Adrenal gland (tissue), 12 donors: ENCODE results near the gene ANO10. TPM values are rescaled to one million over a fixed set of nuclear protein-coding genes. Genes with fewer than 3 reads are reported as not detected.

Source experiments
- DNase-seq, 7 donors: peaks; one replicate each; pipeline ENCODE4 v3.0.0-alpha.2; 2019 to 2020
- H3K27ac ChIP-seq, 5 donors: fragments of 200-600 bp; sonication (generic) in 4 of 5; 1 replicate in 3 of 5; 2 replicates in 2 of 5; pipeline versions ENCODE4 v1.5.1 to v1.8.0; 2016 to 2020; ENCODE audit warnings: mild to moderate bottlenecking in 1 of 5
- H3K27me3 ChIP-seq: fragments of 200-600 bp; 2 replicates; pipeline ENCODE4 v1.8.0; 2021
- H3K36me3 ChIP-seq, 2 donors: fragments of 200-600 bp; replicated peaks in 1 of 2; 1 replicate in 1 of 2; 2 replicates in 1 of 2; pipeline versions ENCODE4 v1.5.1 to v1.8.0; 2018 to 2022
- H3K4me1 ChIP-seq, 2 donors: fragments of 200-600 bp; replicated peaks in 1 of 2; 1 replicate in 1 of 2; 2 replicates in 1 of 2; pipeline versions ENCODE4 v1.5.1 to v1.8.0; 2018 to 2021
- H3K4me3 ChIP-seq, 4 donors: fragments of 200-600 bp; sonication (generic) in 3 of 4; one replicate each; pipeline ENCODE4 v1.5.1; 2016 to 2018
- H3K9me3 ChIP-seq, 3 donors: fragments of 200-600 bp; sonication (generic) in 1 of 3; replicated peaks in 1 of 3; 1 replicate in 2 of 3; 2 replicates in 1 of 3; pipeline versions ENCODE4 v1.5.1 to v1.8.0; 2016 to 2021
- POLR2A ChIP-seq, 2 donors: fragments of 450-650 bp; IDR thresholded peaks; one replicate each; pipeline ENCODE4 v1.6.1; 2017; ENCODE audit warnings: antibody characterized with exemption in 2 of 2, mild to moderate bottlenecking in 2 of 2, moderate library complexity in 1 of 2
- WGBS, 4 donors: extraction: QIAGEN DNeasy Blood & Tissue Kit in 2 of 4; methylation state at CpG; one replicate each; pipeline versions ENCODE4 v1.1.5 to v1.1.7; 2013 to 2017; 5-methylcytosine and 5-hydroxymethylcytosine counted together
- intact Hi-C, 2 donors: fragments of 100-400 bp; cut with DNase I; formaldehyde crosslinking; loops; one replicate each; pipeline versions ENCODE4 v1.14.1 to v1.15.0; 2022 to 2023
- polyA plus RNA-seq, 3 donors: library from polyadenylated mRNA; stranded (reverse); fragments of 200-250 nt in 2 of 3; fragments of 350-450 nt in 1 of 3; fragmentation: Illumina TruSeq in 1 of 3; extraction: RNeasy Lipid Tissue Mini Kit (QIAGEN cat#74804) in 1 of 3; gene quantifications; one replicate each; pipeline ENCODE4 v1.2.3, GENCODE V29; 2013 to 2014
- total RNA-seq, 9 donors: library from RNA; depleted of rRNA in 4 of 9; stranded (reverse); fragments of >200 nt in 4 of 9; fragments of 120-200 nt in 1 of 9; fragmentation: NEBNext Ultra II Directional in 1 of 9; extraction: Animal tissue kit (Norgen Biotek cat#: 25700) in 1 of 9; gene quantifications; one replicate each; pipeline versions ENCODE4 v1.1.0 to v1.2.4, GENCODE V29; 2013 to 2023
- TF ChIP-seq, protein P1 (sequence below), 6 experiments: fragments of 450-650 bp in 4 of 6; fragments of 200-600 bp in 2 of 6; sonication (generic) in 1 of 6; IDR thresholded peaks; 1 replicate in 5 of 6; 2 replicates in 1 of 6; pipeline versions ENCODE4 v1.5.1 to v1.8.0; 2016 to 2021; ENCODE audit warnings: antibody characterized with exemption in 6 of 6, mild to moderate bottlenecking in 2 of 6, moderate library complexity in 1 of 6
- donor health status: healthy with polysubstance abuse.
- donor health status: Bipolar disorder and iron deficiency.
- donor health status: DM: yes; HTN: yes; CAD: no.
- donor health status: DM: no; HTN: no; CAD: no.
- donor health status: DM: no; HTN: no; CAD: no.
- donor health status: DM: yes; HTN: yes; CAD: no.

The ANO10 gene
- total and polyA plus RNA-seq, 12 donors = 10.7 to 34.8 (median 22.0) TPM

DNA sequence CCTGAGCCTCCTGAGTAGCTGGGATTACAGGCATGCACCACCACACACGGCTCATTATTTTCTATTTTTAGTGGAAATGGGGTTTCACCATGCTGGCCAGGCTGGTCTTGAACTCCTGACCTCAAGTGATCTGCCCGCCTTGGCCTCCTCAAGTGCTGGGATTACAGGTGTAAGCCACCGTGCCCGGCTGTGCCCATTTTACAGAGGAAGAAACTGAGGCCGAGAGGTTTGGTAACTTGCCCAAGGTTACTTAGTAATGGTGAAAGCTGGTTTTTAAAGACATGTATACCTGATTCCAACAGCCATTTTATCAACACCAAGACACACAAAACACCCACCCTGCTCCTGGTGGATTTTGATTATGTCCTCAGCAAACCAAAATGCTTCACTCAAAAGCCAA is 206.7 kb downstream of the ANO10 start:
- no peaks in the 10 kb centered on the region for H3K27me3 ChIP-seq
- 90 to 97% (median 93%) methylated on average over 5 of the region's 5 CpGs for WGBS, 4 donors
- DNase-seq = no peak
- no peak overlapping the region for H3K4me3 ChIP-seq
- intact Hi-C loops = no loop called here
- H3K27ac ChIP-seq = no peak overlapping the region
- TF ChIP-seq, protein P1, sequence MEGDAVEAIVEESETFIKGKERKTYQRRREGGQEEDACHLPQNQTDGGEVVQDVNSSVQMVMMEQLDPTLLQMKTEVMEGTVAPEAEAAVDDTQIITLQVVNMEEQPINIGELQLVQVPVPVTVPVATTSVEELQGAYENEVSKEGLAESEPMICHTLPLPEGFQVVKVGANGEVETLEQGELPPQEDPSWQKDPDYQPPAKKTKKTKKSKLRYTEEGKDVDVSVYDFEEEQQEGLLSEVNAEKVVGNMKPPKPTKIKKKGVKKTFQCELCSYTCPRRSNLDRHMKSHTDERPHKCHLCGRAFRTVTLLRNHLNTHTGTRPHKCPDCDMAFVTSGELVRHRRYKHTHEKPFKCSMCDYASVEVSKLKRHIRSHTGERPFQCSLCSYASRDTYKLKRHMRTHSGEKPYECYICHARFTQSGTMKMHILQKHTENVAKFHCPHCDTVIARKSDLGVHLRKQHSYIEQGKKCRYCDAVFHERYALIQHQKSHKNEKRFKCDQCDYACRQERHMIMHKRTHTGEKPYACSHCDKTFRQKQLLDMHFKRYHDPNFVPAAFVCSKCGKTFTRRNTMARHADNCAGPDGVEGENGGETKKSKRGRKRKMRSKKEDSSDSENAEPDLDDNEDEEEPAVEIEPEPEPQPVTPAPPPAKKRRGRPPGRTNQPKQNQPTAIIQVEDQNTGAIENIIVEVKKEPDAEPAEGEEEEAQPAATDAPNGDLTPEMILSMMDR (IDR thresholded peaks at IDR 0.05) = no peak
- TF ChIP-seq POLR2A (IDR thresholded peaks at IDR 0.05) = no peak
- no peaks in the 10 kb centered on the region for H3K9me3 ChIP-seq
- no peaks in the 10 kb centered on the region for H3K36me3 ChIP-seq
- H3K4me1 ChIP-seq = no peaks in the 10 kb centered on the region

DNA sequence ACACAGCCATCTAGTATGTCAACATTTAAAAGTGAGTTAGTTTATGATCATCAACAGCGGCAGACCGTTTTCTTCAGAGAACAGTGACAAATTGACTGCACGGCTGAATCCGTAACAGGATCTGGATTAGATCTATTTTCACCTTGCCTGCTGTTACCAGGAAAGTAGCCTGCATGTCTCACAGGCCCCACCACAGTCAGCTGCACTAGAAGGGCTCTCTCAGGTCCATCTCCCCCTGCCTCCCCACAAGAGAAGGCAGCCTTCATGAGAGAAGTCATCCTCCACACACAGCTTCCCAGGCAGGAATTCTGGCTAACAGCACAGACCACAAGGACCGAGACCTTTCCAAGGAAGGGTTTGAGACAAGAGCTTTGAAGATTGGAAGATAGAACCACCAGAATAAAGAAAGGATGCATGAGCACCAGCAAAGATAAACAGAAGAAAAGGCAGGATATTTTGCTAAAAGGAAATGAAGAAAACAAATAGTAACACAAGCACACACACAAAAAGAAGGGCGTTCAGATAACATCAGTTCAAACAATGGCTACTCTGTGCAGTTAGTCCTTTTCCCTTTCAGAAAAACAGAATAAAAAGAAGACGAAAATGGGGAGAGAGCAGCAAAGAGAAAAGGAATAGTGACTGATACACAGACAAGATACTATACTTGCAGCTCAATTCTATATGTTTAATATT is 208.0 kb downstream of the ANO10 start:
- Histone ChIP-seq H3K9me3 (no peaks in the 10 kb centered on the region), H3K4me1 (no peaks in the 10 kb centered on the region), H3K27ac (no peak overlapping the region), H3K4me3 (no peak overlapping the region), H3K27me3 (no peaks in the 10 kb centered on the region), H3K36me3 (no peaks in the 10 kb centered on the region)
- intact Hi-C loops = no loop called here
- no peak for DNase-seq
- 82 to 90% (median 85%) methylated on average over 7 of the region's 7 CpGs for WGBS, 4 donors
- TF ChIP-seq, protein P1 (IDR thresholded peaks at IDR 0.05) = no peak
- no peak for TF ChIP-seq POLR2A (IDR thresholded peaks at IDR 0.05)

DNA sequence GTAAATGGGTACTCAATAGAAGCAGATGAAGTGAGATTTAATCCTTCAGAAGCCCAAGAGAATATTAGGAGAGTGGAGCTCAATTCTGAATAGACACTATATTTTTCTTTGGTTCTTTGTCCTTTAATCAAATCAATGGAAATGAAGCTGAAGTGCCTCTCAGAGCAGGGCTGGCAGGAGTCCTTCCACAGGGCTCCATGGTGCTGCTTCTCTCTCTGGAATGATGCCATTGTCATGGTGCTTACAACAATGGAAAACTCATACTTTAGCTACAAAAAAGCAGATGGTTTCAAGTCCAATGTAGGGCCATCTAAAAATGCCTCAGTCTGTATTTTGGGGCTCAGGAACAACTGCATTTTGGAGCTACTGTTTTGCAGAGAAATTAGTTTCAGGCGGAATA is 210.4 kb downstream of the ANO10 start:
- Histone ChIP-seq H3K4me1 (no peaks in the 10 kb centered on the region), H3K9me3 (no peaks in the 10 kb centered on the region), H3K27ac (no peak overlapping the region), H3K36me3 (no peaks in the 10 kb centered on the region), H3K4me3 (no peak overlapping the region), H3K27me3 (no peaks in the 10 kb centered on the region)
- WGBS, 4 donors = 93 to 97% (median 95%) methylated on average over 1 of the region's 1 CpG
- TF ChIP-seq, protein P1 (IDR thresholded peaks at IDR 0.05) = no peak
- TF ChIP-seq POLR2A (IDR thresholded peaks at IDR 0.05) = no peak
- no peak for DNase-seq
- intact Hi-C loops = no loop called here

DNA sequence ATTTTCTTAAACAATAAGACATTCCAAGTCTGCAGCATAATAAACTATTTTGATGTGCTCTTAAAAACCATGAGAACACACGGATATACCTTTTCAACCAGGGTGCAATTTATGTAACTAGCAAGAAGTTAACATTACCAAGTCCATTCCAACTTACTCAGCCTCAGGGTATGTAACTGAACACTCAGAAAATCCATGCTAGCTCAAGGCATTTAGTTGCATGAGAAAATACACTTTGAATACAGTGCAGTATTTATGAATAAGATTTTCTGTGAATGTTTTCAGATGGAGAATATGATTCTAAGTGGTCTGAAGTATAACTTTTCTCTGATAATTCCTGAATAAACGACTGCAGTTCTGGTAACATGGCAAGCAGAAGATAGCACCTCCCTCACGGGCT is 211.2 kb downstream of the ANO10 start:
- Histone ChIP-seq H3K4me3 (no peak overlapping the region), H3K4me1 (no peaks in the 10 kb centered on the region), H3K27me3 (no peaks in the 10 kb centered on the region), H3K36me3 (no peaks in the 10 kb centered on the region), H3K9me3 (no peaks in the 10 kb centered on the region), H3K27ac (no peak overlapping the region)
- TF ChIP-seq, protein P1 (IDR thresholded peaks at IDR 0.05) = no peak
- TF ChIP-seq POLR2A (IDR thresholded peaks at IDR 0.05) = no peak
- intact Hi-C loops = no loop called here
- 84 to 95% (median 88%) methylated on average over 3 of the region's 3 CpGs for WGBS, 4 donors
- no peak for DNase-seq
